ENCODE data around the gene CDKL4.

CDKL4 gene

DNA sequence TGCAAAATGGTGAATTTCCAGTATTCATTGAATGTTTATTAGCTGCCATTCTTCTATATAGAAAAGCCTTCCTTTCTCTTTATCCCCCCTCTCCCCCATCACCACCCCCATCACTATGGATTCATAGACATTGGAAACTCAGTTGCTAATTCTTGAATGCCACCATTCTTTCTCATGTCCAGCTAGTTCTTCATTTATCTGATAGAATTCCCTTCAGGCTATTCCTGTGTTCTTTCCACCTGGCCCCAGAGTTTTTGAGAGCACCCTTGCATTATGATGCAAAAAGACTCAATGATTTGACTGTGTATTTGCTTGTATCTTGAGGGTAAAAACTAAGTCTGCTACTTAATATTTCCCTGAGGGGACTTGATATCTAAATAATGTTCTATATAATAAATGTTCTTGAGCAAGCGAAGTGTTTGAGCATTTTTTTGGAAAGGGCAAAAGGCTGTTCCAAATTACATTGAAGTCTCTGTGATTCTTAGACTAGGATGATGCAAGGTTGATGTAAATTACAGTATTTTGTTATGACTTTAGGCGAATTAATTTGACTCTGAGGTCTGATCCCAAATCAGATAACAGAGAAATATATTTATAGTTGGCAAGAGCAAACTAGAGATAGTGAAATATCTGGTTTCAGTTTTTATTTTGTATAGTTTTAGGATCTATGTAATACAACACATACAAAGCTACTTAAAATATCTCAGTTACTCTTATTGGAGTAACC is 104.1 kb downstream of the CDKL4 start (continued):
- TF ChIP-seq ZNF596 (tag by site-specific recombination; IDR thresholded peaks at IDR 0.05) (no peak), ZNF366 (tag by site-specific recombination; conservative IDR thresholded peaks at IDR 0.05) (0 out of 2 replicates have a peak, but pooled peaks have one; percentile 24), ZNF518A (tag by site-specific recombination; conservative IDR thresholded peaks at IDR 0.05; ENCODE audit: low read depth) (peak; percentile 31; the same call in 1 of the 2 replicates), ZNF571 (tag by site-specific recombination; IDR thresholded peaks at IDR 0.05) (no peak), ZNF624 (tag by site-specific recombination; IDR thresholded peaks at IDR 0.05) (no peak), ZNF350 (tag by site-specific recombination; IDR thresholded peaks at IDR 0.05) (no peak), HOXD13 (CRISPR knock-in tag; IDR thresholded peaks at IDR 0.05; ENCODE audit: borderline replicate concordance) (no peak), PRDM10 (tag by site-specific recombination; IDR thresholded peaks at IDR 0.05) (0 out of 2 replicates have a peak, but pooled peaks have one; percentile 25), ZNF530 (tag by site-specific recombination; IDR thresholded peaks at IDR 0.05; ENCODE audit: low read depth) (no peak), ZNF600 (tag by site-specific recombination; IDR thresholded peaks at IDR 0.05) (no peak), FEZF1 (tag by site-specific recombination; IDR thresholded peaks at IDR 0.05) (peak; percentile 26; the same call in 1 of the 2 replicates), ZSCAN23 (tag by site-specific recombination; IDR thresholded peaks at IDR 0.05) (no peak), ZNF37A (tag by site-specific recombination; IDR thresholded peaks at IDR 0.05) (no peak), ZNF221 (tag by site-specific recombination; IDR thresholded peaks at IDR 0.05; ENCODE audit: borderline replicate concordance) (no peak), ZNF610 (tag by site-specific recombination; IDR thresholded peaks at IDR 0.05; ENCODE audit: borderline replicate concordance) (no peak), ZBTB17 (tag by site-specific recombination; IDR thresholded peaks at IDR 0.05) (peak; percentile 63; the same call in 1 of the 2 replicates)
- TF ChIP-seq, protein P1, sequence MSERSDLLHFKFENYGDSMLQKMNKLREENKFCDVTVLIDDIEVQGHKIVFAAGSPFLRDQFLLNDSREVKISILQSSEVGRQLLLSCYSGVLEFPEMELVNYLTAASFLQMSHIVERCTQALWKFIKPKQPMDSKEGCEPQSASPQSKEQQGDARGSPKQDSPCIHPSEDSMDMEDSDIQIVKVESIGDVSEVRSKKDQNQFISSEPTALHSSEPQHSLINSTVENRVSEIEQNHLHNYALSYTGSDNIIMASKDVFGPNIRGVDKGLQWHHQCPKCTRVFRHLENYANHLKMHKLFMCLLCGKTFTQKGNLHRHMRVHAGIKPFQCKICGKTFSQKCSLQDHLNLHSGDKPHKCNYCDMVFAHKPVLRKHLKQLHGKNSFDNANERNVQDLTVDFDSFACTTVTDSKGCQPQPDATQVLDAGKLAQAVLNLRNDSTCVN (tag by site-specific recombination; optimal IDR thresholded peaks at IDR 0.05) = no peak
- TF ChIP-seq, protein P2, sequence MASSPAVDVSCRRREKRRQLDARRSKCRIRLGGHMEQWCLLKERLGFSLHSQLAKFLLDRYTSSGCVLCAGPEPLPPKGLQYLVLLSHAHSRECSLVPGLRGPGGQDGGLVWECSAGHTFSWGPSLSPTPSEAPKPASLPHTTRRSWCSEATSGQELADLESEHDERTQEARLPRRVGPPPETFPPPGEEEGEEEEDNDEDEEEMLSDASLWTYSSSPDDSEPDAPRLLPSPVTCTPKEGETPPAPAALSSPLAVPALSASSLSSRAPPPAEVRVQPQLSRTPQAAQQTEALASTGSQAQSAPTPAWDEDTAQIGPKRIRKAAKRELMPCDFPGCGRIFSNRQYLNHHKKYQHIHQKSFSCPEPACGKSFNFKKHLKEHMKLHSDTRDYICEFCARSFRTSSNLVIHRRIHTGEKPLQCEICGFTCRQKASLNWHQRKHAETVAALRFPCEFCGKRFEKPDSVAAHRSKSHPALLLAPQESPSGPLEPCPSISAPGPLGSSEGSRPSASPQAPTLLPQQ (tag by site-specific recombination; IDR thresholded peaks at IDR 0.05) = 0 out of 2 replicates have a peak, but pooled peaks have one; percentile 22
- TF ChIP-seq, protein P3, sequence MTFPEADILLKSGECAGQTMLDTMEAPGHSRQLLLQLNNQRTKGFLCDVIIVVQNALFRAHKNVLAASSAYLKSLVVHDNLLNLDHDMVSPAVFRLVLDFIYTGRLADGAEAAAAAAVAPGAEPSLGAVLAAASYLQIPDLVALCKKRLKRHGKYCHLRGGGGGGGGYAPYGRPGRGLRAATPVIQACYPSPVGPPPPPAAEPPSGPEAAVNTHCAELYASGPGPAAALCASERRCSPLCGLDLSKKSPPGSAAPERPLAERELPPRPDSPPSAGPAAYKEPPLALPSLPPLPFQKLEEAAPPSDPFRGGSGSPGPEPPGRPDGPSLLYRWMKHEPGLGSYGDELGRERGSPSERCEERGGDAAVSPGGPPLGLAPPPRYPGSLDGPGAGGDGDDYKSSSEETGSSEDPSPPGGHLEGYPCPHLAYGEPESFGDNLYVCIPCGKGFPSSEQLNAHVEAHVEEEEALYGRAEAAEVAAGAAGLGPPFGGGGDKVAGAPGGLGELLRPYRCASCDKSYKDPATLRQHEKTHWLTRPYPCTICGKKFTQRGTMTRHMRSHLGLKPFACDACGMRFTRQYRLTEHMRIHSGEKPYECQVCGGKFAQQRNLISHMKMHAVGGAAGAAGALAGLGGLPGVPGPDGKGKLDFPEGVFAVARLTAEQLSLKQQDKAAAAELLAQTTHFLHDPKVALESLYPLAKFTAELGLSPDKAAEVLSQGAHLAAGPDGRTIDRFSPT (tag by site-specific recombination; IDR thresholded peaks at IDR 0.05) = no peak
- TF ChIP-seq, protein P4, sequence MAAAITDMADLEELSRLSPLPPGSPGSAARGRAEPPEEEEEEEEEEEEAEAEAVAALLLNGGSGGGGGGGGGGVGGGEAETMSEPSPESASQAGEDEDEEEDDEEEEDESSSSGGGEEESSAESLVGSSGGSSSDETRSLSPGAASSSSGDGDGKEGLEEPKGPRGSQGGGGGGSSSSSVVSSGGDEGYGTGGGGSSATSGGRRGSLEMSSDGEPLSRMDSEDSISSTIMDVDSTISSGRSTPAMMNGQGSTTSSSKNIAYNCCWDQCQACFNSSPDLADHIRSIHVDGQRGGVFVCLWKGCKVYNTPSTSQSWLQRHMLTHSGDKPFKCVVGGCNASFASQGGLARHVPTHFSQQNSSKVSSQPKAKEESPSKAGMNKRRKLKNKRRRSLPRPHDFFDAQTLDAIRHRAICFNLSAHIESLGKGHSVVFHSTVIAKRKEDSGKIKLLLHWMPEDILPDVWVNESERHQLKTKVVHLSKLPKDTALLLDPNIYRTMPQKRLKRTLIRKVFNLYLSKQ (tag by site-specific recombination; IDR thresholded peaks at IDR 0.05; ENCODE audit: borderline replicate concordance) = no peak
